Diencephalon (tissue), 1 donor: Measurements from ENCODE around the gene PSMA3. TPM values are rescaled to one million over a fixed set of nuclear protein-coding genes. Genes with fewer than 3 reads are reported as not detected.

Experiments
- small RNA-seq: library from RNA; depleted of rRNA; stranded (forward); fragments of <200 nt; gene quantifications from one replicate; pipeline ENCODE3, GENCODE V24; 2014
- total RNA-seq: library from RNA; depleted of rRNA; stranded (reverse); fragments of >200 nt; gene quantifications from one replicate; pipeline ENCODE4 v1.2.3, GENCODE V29; 2014

PSMA3 gene
- total RNA-seq = 71.3 TPM

DNA sequence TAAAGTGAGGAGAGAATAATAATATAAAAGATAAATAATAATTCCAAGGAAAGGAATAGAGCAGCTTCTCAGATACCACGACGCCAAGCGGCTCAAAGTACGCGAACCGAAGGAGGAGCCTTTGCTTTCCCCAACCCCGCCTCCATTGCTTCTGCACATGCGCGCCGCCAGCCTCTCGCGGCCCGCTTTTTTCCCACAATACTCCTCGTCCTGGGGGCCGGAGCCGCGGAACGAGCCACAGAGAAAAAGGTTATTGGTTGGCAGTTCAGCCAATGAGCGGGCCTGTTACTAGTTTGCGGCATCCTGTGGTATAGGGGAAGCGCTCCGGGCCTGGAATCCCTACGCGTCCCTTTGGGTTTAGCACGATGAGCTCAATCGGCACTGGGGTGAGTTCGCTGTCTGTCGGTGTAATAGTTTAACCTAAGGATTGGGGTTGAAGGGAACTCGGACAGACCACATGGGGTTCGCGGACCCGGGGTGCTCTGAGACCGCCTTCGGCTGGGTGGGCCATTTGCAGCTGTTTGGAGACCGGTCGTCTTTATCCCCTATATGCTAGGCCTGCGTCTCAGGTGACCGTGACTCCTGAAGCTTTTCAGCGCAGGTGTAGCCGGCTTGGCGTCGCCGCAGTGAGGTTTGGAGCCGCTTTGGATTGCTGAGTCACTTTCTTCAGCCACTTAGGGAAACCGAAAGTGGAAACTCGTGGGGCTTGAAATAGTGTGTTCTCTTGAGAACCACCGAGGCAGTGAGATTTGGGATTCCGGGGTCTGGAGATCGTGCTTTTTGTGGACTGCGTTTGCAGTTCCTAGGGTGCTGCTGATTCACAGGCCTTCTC, at the start of gene PSMA3:
Gene PSMA3 (plus strand): TSS at position 288 of the 832 bp plus-strand sequence. CDS start 78 bp downstream, at position 366.

DNA sequence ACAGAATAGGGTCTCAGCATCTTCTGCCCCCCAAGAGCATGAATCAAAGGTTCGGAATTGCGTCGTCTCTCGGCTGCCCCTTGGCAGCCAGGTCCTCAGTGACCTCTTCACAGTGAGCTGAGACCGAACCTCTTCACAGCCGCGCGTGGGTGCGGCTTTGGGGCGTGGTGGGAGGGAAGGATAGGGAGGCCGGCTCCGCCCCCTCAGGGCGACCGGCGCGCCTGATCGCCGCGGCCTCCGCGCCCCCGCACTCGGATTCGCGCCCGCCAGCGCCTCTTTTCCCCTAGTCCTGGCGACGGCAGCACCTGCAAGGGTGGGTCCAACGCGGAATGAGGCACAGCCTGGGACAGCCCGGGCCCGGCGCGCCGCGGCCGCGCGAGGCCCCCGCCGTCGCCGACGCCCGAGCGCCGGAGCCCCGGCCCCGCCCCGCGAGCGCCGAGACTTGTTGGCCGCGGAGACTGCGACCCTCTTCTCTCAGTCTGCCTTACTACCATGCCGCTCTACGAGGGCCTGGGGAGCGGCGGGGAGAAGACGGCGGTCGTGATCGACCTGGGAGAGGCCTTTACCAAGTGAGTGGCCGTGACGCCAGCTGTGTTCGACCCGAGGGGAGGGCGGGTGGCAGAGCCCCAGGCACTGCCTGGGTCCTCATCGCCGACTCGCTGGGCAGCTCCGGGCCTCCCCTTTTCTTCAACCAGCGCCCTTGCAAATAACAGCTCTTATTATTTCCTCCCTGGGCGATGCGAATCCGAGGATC, 44.7 kb upstream of the PSMA3 start, which contains the start of gene ACTR10:
Gene ACTR10 (plus strand): TSS at position 424 of the 754 bp plus-strand sequence. CDS start 69 bp downstream, at position 493.

DNA sequence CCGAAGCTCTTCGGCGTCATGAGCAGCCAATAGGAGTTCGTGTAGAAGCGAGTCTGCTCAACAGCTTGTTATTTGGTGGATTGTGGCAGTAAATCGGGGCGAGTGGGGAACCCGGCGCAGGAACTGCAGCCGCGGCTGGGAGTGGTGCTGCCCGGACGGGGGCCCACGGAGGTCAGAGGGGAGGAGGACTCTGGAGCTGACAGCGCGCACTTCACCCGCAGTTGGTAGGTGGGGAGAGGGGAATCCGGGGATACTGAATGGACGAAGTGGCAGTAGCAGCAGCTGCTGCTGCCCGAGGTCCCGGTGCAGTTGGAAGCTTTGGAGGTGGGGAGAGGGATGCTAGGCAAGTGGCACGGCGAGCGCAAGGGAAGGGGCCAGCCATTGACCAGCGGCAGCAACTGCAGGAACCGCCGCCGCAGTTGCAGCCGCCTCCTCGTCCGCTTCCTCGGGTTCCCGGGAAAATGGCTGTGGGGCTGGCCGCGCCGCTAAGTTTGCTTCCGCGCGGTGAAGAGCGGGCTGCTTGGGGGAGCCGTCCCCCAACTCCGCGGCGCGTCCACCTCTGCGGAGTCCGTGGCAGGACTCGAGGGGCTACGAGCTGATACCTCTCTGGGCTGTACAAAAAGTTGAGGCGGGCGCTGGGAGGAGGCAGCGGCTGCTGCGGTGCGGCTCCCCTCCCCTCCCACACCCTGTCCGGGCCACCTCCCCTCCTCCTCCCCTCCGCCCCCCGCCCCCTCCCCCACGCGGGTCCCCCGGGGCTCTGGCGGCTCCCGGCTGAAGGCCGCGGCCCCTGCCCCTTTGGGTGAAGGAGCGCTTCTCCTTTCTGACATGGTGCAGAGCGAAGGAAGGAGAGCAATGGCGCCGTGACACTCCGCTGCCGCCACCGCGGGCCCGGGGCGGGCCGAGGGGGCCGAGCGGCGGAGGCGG, 54.1 kb downstream of the PSMA3 start, which contains the start of gene ARID4A:
Gene ARID4A (plus strand): TSS at position 79 of the 924 bp plus-strand sequence. CDS start 1,300 bp downstream, outside the sequence.

Small RNA genes lying within 50 kb of the gene (small RNA-seq; reads per million reads assigned to genes)
- not detected for gene RNU6-341P

Other genes with a start within 250 kb of the PSMA3 start
- 56.1 TPM for gene ARMH4, start 92.6 kb upstream of the PSMA3 start, total RNA-seq
- gene ACTR10, start 44.7 kb upstream of the PSMA3 start, total RNA-seq = 122 TPM
- 55.4 TPM for gene ARID4A, start 53.7 kb downstream of the PSMA3 start, total RNA-seq
- not detected for gene TOMM20L, start 151.1 kb downstream of the PSMA3 start, total RNA-seq
- gene TIMM9, start 182.7 kb downstream of the PSMA3 start, total RNA-seq = 25.1 TPM
- 27.5 TPM for gene KIAA0586, start 182.9 kb downstream of the PSMA3 start, total RNA-seq